ENCODE data around the gene DHX16.
"Not testable (repeated sequence)": the region's sequence is repeated elsewhere in the genome, so short reads cannot be mapped to it uniquely, and the experiment has no call there.

The DHX16 gene

GRCh38 chr6:30672445-30673253 is at the start of gene DHX16:
Gene DHX16 (minus strand): TSS chr6:30673006. CDS start chr6:30672841, 165 bp downstream.
- Histone ChIP-seq H3K36me3 (ENCODE audit: control insufficient read depth, insufficient read depth, low read length) (peaks cover 2% of the 10 kb centered on the region; the same call in 1 of the 2 replicates), H3K27ac (ENCODE audit: low read length) (no peak within 1 kb of the TSS), H3K27me3 (ENCODE audit: control insufficient read depth, insufficient read depth, low read length) (no peaks in the 10 kb centered on the region), H3K9me3 (ENCODE audit: control insufficient read depth, insufficient read depth, low read length) (no peaks in the 10 kb centered on the region), H3K4me3 (ENCODE audit: low read length) (peak within 1 kb of the TSS; percentile 99), H3K4me1 (ENCODE audit: control insufficient read depth, insufficient read depth, low read length) (no peaks in the 10 kb centered on the region)
- DNase-seq (ENCODE audit: low read depth, low spot score): peak; percentile 91
- WGBS (ENCODE audit: insufficient coverage, insufficient read length): no CpG with 5 or more reads among the region's 57 CpGs

- not testable (repeated sequence) for H3K27me3 ChIP-seq (ENCODE audit: control insufficient read depth, insufficient read depth, low read length); H3K9me3 ChIP-seq (ENCODE audit: control insufficient read depth, insufficient read depth, low read length); H3K4me1 ChIP-seq (ENCODE audit: control insufficient read depth, insufficient read depth, low read length); DNase-seq (ENCODE audit: low read depth, low spot score); H3K27ac ChIP-seq (ENCODE audit: low read length)
- peak overlapping the region; percentile 84; the same call in 1 of the 2 replicates for H3K4me3 ChIP-seq (ENCODE audit: low read length)
- WGBS (ENCODE audit: insufficient coverage, insufficient read length): no CpG with 5 or more reads among the region's 10 CpGs
- peaks cover 32% of the 10 kb centered on the region for H3K36me3 ChIP-seq (ENCODE audit: control insufficient read depth, insufficient read depth, low read length)
These were observed 49.1 kb upstream of the DHX16 start for GRCh38 chr6:30722025-30722279.

GRCh38 chr6:30721198-30722024 is 48.6 kb upstream of the DHX16 start:
- no CpG with 5 or more reads among the region's 71 CpGs for WGBS (ENCODE audit: insufficient coverage, insufficient read length)
- Histone ChIP-seq H3K27ac (ENCODE audit: low read length) (no peak overlapping the region), H3K4me1 (ENCODE audit: control insufficient read depth, insufficient read depth, low read length) (0 out of 2 replicates have a peak, but pooled peaks cover 2% of the 10 kb centered on the region), H3K27me3 (ENCODE audit: control insufficient read depth, insufficient read depth, low read length) (no peaks in the 10 kb centered on the region), H3K9me3 (ENCODE audit: control insufficient read depth, insufficient read depth, low read length) (no peaks in the 10 kb centered on the region), H3K36me3 (ENCODE audit: control insufficient read depth, insufficient read depth, low read length) (peaks cover 32% of the 10 kb centered on the region), H3K4me3 (ENCODE audit: low read length) (peak overlapping the region; percentile 84)
- DNase-seq (ENCODE audit: low read depth, low spot score): no peak

GRCh38 chr6:30720738-30721197 is 48.0 kb upstream of the DHX16 start:
- no peaks in the 10 kb centered on the region for H3K9me3 ChIP-seq (ENCODE audit: control insufficient read depth, insufficient read depth, low read length)
- H3K4me1 ChIP-seq (ENCODE audit: control insufficient read depth, insufficient read depth, low read length): 0 out of 2 replicates have a peak, but pooled peaks cover 2% of the 10 kb centered on the region

GRCh38 chr6:30719791-30720737 is 47.3 kb upstream of the DHX16 start, which contains the start of gene TUBB:
Gene TUBB (plus strand): TSS chr6:30720352. CDS start chr6:30720507, 155 bp downstream.
- Histone ChIP-seq H3K9me3 (ENCODE audit: control insufficient read depth, insufficient read depth, low read length) (no peaks in the 10 kb centered on the region), H3K27ac (ENCODE audit: low read length) (no peak within 1 kb of the TSS), H3K27me3 (ENCODE audit: control insufficient read depth, insufficient read depth, low read length) (no peaks in the 10 kb centered on the region), H3K36me3 (ENCODE audit: control insufficient read depth, insufficient read depth, low read length) (peaks cover 32% of the 10 kb centered on the region), H3K4me3 (ENCODE audit: low read length) (peak within 1 kb of the TSS; percentile 84), H3K4me1 (ENCODE audit: control insufficient read depth, insufficient read depth, low read length) (0 out of 2 replicates have a peak, but pooled peaks cover 2% of the 10 kb centered on the region)
- WGBS (ENCODE audit: insufficient coverage, insufficient read length): no CpG with 5 or more reads among the region's 38 CpGs
- DNase-seq (ENCODE audit: low read depth, low spot score): peak; percentile 95

More at GRCh38 chr6:30720738-30721197, 48.0 kb upstream of the DHX16 start:
- H3K4me3 ChIP-seq (ENCODE audit: low read length): peak overlapping the region; percentile 84
- no peak for DNase-seq (ENCODE audit: low read depth, low spot score)
- WGBS (ENCODE audit: insufficient coverage, insufficient read length): no CpG with 5 or more reads among the region's 29 CpGs
- no peak overlapping the region for H3K27ac ChIP-seq (ENCODE audit: low read length)
- H3K36me3 ChIP-seq (ENCODE audit: control insufficient read depth, insufficient read depth, low read length): peaks cover 32% of the 10 kb centered on the region
- no peaks in the 10 kb centered on the region for H3K27me3 ChIP-seq (ENCODE audit: control insufficient read depth, insufficient read depth, low read length)

- DNase-seq (ENCODE audit: low read depth, low spot score): no peak
- Histone ChIP-seq H3K9me3 (ENCODE audit: control insufficient read depth, insufficient read depth, low read length) (no peaks in the 10 kb centered on the region), H3K4me1 (ENCODE audit: control insufficient read depth, insufficient read depth, low read length) (0 out of 2 replicates have a peak, but pooled peaks cover 2% of the 10 kb centered on the region), H3K27me3 (ENCODE audit: control insufficient read depth, insufficient read depth, low read length) (no peaks in the 10 kb centered on the region), H3K27ac (ENCODE audit: low read length) (no peak overlapping the region), H3K36me3 (ENCODE audit: control insufficient read depth, insufficient read depth, low read length) (peaks cover 25% of the 10 kb centered on the region), H3K4me3 (ENCODE audit: low read length) (peak overlapping the region; percentile 44; the same call in 1 of the 2 replicates)
- WGBS (ENCODE audit: insufficient coverage, insufficient read length): no CpG with 5 or more reads among the region's 8 CpGs
These were observed 46.5 kb upstream of the DHX16 start for GRCh38 chr6:30719356-30719755.

GRCh38 chr6:30717845-30718720 is 45.3 kb upstream of the DHX16 start:
- not testable (repeated sequence) for H3K27me3 ChIP-seq (ENCODE audit: control insufficient read depth, insufficient read depth, low read length); H3K9me3 ChIP-seq (ENCODE audit: control insufficient read depth, insufficient read depth, low read length); DNase-seq (ENCODE audit: low read depth, low spot score); H3K4me1 ChIP-seq (ENCODE audit: control insufficient read depth, insufficient read depth, low read length); H3K27ac ChIP-seq (ENCODE audit: low read length)
- H3K36me3 ChIP-seq (ENCODE audit: control insufficient read depth, insufficient read depth, low read length): peaks cover 13% of the 10 kb centered on the region
- H3K4me3 ChIP-seq (ENCODE audit: low read length): peak overlapping the region; percentile 59; the same call in 1 of the 2 replicates
- WGBS (ENCODE audit: insufficient coverage, insufficient read length): no CpG with 5 or more reads among the region's 37 CpGs

- Histone ChIP-seq H3K27ac (ENCODE audit: low read length) (no peak within 1 kb of the TSS), H3K36me3 (ENCODE audit: control insufficient read depth, insufficient read depth, low read length) (peaks cover 14% of the 10 kb centered on the region), H3K27me3 (ENCODE audit: control insufficient read depth, insufficient read depth, low read length) (no peaks in the 10 kb centered on the region), H3K4me1 (ENCODE audit: control insufficient read depth, insufficient read depth, low read length) (no peaks in the 10 kb centered on the region), H3K4me3 (ENCODE audit: low read length) (peak within 1 kb of the TSS; percentile 59; the same call in 1 of the 2 replicates), H3K9me3 (ENCODE audit: control insufficient read depth, insufficient read depth, low read length) (no peaks in the 10 kb centered on the region)
- peak; percentile 99 for DNase-seq (ENCODE audit: low read depth, low spot score)
- WGBS (ENCODE audit: insufficient coverage, insufficient read length): no CpG with 5 or more reads among the region's 48 CpGs
These were observed 44.5 kb upstream of the DHX16 start, which contains the start of gene MDC1 for GRCh38 chr6:30717129-30717844. Gene MDC1 (minus strand): TSS chr6:30717281. CDS start chr6:30715175, 2,106 bp downstream.

- H3K36me3 ChIP-seq (ENCODE audit: control insufficient read depth, insufficient read depth, low read length): peaks cover 15% of the 10 kb centered on the region
- peak overlapping the region; percentile 56; the same call in 1 of the 2 replicates for H3K4me3 ChIP-seq (ENCODE audit: low read length)
- H3K9me3 ChIP-seq (ENCODE audit: control insufficient read depth, insufficient read depth, low read length): no peaks in the 10 kb centered on the region
- no peaks in the 10 kb centered on the region for H3K4me1 ChIP-seq (ENCODE audit: control insufficient read depth, insufficient read depth, low read length)
- WGBS (ENCODE audit: insufficient coverage, insufficient read length): no CpG with 5 or more reads among the region's 8 CpGs
- H3K27me3 ChIP-seq (ENCODE audit: control insufficient read depth, insufficient read depth, low read length): no peaks in the 10 kb centered on the region
- no peak overlapping the region for H3K27ac ChIP-seq (ENCODE audit: low read length)
- DNase-seq (ENCODE audit: low read depth, low spot score): no peak
These were observed 44.0 kb upstream of the DHX16 start for GRCh38 chr6:30716879-30717128.

Measured in iPS DF 6.9 (cell line).